ENCODE data around the gene LRRC75B.
"Not testable (repeated sequence)": the region's sequence is repeated elsewhere in the genome, so short reads cannot be mapped to it uniquely, and the experiment has no call there.

Gene LRRC75B, protein sequence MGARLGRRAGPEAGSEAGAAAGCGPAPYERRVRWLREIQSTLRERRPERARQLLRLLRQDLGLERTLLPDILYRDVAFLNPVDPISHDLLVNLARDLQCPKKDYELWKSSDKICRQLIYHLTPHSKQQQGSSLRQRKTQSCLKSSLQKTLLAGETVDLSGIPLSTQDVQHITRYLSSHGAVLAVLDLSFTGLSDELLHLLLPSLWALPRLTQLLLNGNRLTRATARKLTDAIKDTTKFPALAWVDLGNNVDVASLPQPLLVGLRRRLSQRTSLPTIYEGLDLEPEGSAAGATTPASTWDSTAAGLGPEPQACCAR

GRCh38 chr22:24592851-24593558 is at the start of gene LRRC75B:
TSS of gene LRRC75B (minus strand) at chr22:24593073. CDS start at chr22:24593039, 34 bp downstream.
- DNase-seq (ENCODE audit: low spot score), result peak; percentile 95

- not testable (repeated sequence) for DNase-seq (ENCODE audit: low spot score)
These were observed 49.4 kb upstream of the LRRC75B start for GRCh38 chr22:24642307-24642706.

GRCh38 chr22:24636513-24636912 is 43.6 kb upstream of the LRRC75B start:
- not testable (repeated sequence) for DNase-seq (ENCODE audit: low spot score)

DNA sequence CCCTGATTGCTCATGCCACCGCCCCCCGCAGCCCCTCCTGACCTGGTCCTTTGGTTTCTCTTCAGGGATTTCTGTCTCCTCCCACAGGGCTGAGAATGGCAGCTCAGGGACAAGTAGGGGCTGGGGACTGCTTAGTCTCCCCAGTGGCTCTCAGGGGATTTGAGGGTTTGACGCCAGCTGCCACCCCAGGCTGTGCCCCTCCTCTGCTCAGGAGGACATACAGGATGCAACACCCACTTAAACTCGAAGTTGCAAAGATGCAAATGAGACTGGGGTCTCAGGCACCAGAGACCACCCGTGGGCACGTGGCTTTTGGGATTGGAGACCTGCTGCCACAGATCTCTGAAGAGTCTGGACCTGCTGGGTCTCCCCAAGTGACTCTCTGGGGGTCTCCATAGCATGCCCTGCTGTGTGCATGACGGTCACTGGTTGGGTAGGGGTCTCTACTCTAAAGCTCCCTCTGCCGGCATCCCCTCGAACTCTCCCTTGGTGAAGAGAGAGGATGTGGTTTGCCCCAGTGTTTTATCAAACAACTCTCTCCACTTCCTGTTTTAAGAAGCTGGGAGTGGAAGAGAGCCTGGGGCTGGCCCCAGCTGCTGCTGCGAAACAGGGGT is 42.0 kb upstream of the LRRC75B start:
- DNase-seq (ENCODE audit: low spot score), result not testable (repeated sequence)

DNA sequence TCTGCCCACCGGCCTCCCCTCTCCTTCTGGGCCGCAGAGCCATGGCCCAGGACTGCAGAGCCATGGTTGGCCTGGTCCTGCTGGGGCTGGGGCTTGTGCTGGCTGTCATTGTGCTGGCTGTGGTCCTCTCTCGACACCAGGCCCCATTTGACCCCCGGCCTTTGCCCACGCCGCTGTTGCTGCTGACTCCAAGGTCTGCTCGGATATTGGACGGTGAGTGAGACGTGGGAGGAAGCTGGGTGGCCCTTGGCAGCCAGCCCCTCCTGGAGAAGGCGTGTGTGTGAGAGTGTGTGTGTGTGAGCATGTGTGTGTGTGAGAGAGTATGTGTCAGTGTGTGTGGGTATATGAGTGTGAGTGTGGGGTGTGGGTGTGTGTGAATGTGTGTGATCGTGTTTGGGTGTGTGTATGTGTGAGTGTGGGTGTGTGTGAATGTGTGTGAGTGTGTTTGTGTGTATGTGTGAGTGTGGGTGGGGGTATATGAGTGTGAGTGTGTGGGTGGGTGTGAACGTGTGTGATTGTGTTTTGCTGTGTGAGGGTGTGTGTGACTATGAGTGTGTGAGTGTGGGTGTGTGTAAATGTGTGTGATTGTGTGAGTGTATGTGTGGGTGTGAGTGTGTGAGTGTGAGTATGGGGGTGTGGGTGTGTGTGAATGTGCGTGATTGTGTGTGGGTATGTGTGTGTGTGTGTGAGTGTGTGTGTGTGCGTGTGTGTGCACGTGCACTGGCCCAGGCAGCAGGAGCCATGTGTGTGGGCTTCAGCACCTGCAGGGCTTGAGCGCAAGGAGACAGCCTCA is 40.6 kb upstream of the LRRC75B start:
- not testable (repeated sequence) for DNase-seq (ENCODE audit: low spot score)

DNA sequence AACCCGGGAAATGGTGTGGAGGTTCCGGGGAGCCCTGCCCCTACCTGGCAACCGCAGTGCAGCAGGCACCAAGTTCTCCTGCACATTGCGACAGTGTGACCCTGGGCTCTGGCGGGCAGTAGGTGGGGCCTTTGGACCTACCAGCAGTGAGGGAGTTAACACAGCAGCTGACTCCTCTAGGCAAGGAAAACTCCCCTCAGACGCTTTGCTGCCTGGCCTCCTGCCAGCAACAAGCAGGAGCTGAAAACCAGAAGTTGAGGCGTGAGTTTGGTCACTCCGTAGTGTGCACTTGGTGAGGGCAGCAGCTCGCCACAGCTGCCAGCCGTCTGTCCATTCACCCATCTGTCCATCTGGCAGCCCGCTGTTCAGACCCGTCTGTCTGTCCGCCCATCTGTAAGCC is 39.8 kb upstream of the LRRC75B start:
- DNase-seq (ENCODE audit: low spot score), result not testable (repeated sequence)

DNA sequence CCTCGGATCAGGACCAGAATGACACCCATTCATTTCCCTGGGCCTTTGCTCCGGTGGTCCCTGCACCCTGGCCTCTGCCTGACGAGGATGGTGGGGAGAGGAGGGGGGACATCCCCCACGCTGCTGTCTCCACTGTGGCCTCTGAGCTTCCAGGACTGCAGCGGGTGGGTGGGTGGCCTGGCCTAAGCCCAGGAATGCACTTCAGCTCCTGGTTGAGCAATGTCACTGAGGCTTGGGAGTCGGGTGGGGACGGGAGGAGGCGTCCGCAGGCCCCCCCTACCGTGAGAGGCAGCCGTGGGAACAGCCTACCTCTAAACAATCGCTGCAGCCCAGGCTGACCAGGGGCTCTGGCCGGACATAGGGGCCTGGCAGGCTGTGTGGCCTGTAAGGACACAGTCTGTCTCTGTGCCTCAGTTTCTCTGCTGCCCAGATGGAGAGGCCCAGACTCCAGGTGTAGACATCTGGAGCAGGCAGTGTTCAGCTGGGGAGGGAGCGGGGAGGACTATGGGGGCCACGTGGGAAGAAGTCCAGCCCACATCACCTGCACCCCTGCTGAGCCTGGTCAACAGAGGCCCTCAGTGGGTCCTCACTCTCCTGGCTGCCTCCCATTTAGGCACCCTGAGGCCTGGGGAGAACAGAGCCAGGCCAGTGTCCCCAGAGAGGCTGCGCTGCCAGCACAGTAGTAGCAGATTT is 38.7 kb upstream of the LRRC75B start:
- DNase-seq (ENCODE audit: low spot score), result not testable (repeated sequence)

DNA sequence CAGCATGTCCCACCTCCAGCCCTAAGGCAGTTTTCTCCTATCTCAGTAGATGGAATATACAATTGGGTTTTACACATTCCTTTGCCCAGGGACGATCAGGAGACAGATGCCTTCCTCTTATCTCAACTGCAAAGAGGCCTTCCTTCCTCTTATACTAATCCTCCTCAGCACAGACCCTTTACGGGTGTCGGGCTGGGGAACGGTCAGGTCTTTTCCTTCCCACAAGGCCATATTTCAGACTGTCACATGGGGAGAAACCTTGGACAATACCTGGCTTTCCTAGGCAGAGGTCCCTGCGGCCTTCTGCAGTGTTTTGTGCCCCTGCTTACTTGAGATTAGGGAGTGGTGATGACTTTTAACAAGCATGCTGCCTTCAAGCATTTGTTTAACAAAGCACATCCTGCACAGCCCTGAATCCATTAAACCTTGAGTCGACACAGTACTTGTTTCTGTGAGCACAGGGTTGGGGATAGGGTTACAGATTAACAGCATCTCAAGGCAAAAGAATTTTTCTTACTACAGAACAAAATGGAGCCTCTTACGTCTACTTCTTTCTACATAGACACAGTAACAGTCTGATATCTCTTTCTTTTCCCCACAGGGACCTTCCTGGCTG is 38.0 kb upstream of the LRRC75B start:
- DNase-seq (ENCODE audit: low spot score), result not testable (repeated sequence)

GRCh38 chr22:24629069-24629468 is 36.2 kb upstream of the LRRC75B start:
- DNase-seq (ENCODE audit: low spot score), result not testable (repeated sequence)

DNA sequence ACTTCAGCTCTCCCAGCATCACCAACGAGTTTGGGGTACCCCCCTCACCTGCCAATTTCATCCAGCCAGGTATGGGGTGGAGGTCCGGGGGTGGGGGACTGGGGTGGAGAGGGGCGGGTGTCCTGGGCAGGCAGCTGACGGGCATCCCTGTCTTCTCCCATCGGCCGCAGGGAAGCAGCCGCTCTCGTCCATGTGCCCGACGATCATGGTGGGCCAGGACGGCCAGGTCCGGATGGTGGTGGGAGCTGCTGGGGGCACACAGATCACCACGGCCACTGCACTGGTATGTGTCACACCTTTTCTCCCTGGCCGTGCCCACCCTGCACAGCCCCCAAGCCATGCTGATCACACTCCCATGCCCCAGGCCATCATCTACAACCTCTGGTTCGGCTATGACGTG is 35.0 kb upstream of the LRRC75B start:
- not testable (repeated sequence) for DNase-seq (ENCODE audit: low spot score)

DNA sequence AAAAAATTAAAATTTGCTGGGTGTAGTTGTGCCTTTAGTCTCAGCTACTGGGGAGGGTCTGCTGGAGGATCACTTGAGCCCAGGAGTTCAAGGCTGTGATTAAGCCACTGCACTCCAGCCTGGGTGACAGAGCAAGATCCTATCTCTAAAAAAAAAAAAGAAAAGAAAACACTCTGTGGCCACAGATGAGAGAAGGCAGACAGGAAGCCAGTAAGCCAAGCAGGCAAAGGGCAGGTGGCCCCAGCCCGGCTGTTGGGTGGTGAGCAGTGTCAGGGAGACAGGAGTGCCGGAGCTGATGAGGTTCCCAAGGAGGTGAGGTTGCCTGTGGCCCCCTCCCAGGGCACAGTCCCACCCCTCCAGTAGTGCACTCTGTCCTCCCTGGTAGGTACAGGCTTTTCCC is 29.7 kb upstream of the LRRC75B start:
- DNase-seq (ENCODE audit: low spot score), result peak; percentile 1

DNA sequence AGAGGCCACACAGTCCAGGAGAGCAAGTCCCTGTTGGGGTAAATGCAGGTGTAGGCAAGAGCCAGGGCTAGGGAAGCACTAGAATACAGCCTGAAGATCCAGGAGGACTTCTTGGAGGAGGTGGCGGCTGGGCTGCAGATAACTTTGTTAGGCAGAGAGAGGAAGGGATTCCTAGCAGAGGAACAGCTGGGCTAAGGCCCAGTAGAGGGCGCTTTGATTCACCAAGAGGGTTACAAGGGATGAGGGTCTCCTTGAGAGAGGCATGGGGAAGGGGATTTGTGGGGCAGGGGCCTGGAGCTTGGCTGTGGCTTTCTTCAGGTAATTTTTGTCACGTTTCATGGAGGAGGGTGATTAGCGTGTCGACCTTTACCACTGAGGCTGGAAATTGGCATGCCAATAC is 28.4 kb upstream of the LRRC75B start:
- not testable (repeated sequence) for DNase-seq (ENCODE audit: low spot score)

DNA sequence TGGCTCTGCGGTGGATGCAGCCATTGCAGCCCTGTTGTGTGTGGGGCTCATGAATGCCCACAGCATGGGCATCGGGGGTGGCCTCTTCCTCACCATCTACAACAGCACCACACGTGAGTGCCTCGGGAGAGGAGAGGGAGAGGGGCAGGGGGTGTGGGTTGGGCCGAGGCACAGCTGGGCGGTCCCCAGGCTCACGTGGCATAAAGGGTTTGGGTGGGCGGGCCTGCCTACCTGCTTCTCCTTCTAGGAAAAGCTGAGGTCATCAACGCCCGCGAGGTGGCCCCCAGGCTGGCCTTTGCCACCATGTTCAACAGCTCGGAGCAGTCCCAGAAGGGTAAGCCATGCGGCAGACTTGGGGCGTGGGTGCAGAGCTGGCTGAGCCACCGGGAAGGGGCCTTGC is 21.9 kb upstream of the LRRC75B start:
- not testable (repeated sequence) for DNase-seq (ENCODE audit: low spot score)

DNA sequence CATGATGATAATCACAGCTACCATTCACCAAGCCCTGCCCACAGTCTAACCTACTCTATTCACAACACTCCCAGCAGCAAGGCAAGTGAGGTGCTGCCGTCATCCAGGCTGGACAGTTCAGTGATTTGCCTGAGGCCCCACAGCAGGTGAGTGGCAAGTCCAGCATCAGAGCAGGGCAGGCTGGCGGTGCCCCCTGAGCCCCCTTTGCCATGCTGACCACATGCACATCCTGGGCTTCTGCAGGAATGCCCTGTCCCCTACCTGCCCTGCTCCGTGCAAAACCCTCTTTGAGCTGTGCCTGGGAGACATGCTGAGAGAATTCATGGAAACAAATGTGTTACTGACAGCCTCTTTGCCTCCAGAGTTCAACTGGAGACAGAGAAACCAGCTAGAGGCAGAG is 17.0 kb upstream of the LRRC75B start:
- not testable (repeated sequence) for DNase-seq (ENCODE audit: low spot score)

DNA sequence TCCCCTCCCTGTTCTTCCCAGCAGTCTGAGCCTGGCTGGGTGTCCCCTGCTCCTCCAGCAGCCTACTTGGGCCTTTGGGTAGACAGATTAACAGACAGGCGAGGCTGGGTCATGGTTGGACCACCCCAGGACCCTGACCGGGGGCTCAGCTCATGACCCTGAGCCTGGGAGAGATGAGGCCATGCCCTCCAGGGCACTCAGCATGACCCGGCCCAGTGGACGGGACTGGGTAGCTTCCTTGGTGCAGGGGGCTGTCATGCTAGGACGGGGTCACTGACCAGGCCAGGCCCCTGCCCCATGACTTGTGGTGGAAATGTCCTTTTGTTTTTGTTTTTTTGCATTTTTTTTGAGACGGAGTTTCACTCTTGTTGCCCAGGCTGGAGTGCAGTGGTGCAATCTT is 15.5 kb upstream of the LRRC75B start:
- not testable (repeated sequence) for DNase-seq (ENCODE audit: low spot score)

DNA sequence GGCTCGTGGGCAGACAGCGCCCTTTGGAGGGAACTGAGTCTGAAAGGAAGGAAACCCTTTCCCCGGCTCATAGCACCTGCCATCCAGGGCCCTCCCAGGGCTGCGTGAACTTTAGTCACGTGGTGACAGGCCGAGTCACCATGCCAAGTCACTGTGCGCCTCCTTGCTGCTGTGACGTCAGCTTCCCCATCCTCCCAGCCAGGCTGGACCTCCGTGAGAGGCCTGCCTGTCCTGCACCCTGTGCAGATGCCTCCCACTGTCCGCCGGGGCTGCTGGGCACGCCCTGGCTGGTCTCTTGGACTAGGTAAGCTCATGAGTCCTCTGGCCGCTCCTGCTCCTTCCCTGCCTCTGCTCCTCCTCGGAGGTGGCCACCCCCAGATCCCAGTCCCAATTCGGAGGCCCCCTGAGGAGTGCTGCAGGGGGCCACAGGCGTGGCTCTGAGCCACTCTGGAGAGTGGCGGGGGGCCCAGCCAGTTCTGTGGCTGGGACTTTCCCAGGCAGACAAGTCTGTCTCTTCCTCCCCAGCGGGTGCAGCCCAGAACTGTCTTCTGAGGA is 14.6 kb upstream of the LRRC75B start:
- DNase-seq (ENCODE audit: low spot score), result not testable (repeated sequence)

GRCh38 chr22:24606340-24606739 is 13.5 kb upstream of the LRRC75B start:
- DNase-seq (ENCODE audit: low spot score), result not testable (repeated sequence)

- not testable (repeated sequence) for DNase-seq (ENCODE audit: low spot score)
These were observed 11.1 kb upstream of the LRRC75B start for GRCh38 chr22:24603770-24604629.

Measured in HuH-7.5 (cell line).